ENCODE measurements around the gene PPHLN1. TPM values are rescaled to one million over a fixed set of nuclear protein-coding genes. Genes with fewer than 3 reads are reported as not detected.
A peak's percentile ranks its signal among the peaks of the same experiment; 100 is the strongest.

The PPHLN1 gene
- total and polyA plus RNA-seq, 2 donors (not counting 1 experiment from before 2014, with no cell fraction given) = 48.8 to 104 TPM

- POLR2A ChIA-PET = no interaction called here
- Histone ChIP-seq H3K4me3 (ENCODE audit: control extremely low read depth in 1 of 5, extremely low read depth in 1 of 5, insufficient read depth in 1 of 5, low read depth in 2 of 5, low read length in 4 of 5) (no peak overlapping the region), H3K9me3 (ENCODE audit: control extremely low read depth in 1 of 3, control insufficient read depth in 2 of 3, insufficient read depth in 1 of 3, low read length in 2 of 3) (no peaks in the 10 kb centered on the region), H3K4me1 (ENCODE audit: control insufficient read depth in 2 of 2, insufficient read depth in 2 of 2, low read length in 2 of 2) (no peaks in the 10 kb centered on the region), H3K9ac (ENCODE audit: low read length) (no peak overlapping the region), H3K36me3 (replicated peaks in 1 of 2; ENCODE audit: control extremely low read depth in 1 of 2, control insufficient read depth in 1 of 2, extremely low read depth in 1 of 2, insufficient read depth in 2 of 2, low read length in 1 of 2) (peaks cover 2% of the 10 kb centered on the region in 2 experiments), H3K4me2 (replicated peaks; ENCODE audit: low read depth, low read length, poor library complexity, severe bottlenecking) (no peak overlapping the region), H3K27me3 (replicated peaks in 1 of 4; ENCODE audit: control extremely low read depth in 1 of 4, control insufficient read depth in 3 of 4, insufficient read depth in 4 of 4, low read length in 3 of 4) (no peaks in the 10 kb centered on the region), H3K27ac (ENCODE audit: low read length in 2 of 2) (peak overlapping the region in 1 of 2 donors; percentile 12), H3K79me2 (ENCODE audit: control insufficient read depth, insufficient read depth, low read length) (peaks cover 16% of the 10 kb centered on the region), H4K20me1 (ENCODE audit: control insufficient read depth, insufficient read depth, low read length, poor library complexity, severe bottlenecking) (peaks cover 5% of the 10 kb centered on the region), H2AFZ (ENCODE audit: insufficient read depth, low read depth, low read length, poor library complexity, severe bottlenecking) (no peak overlapping the region)
- no CpG with 5 or more reads among the region's 2 CpGs for WGBS (ENCODE audit: insufficient coverage)
- no peak for DNase-seq
- H3K27ac Mint-ChIP-seq = no peak overlapping the region
- H3K4me1 Mint-ChIP-seq = peaks cover 13% of the 10 kb centered on the region
- H3K27me3 Mint-ChIP-seq = no peaks in the 10 kb centered on the region
- H3K4me3 Mint-ChIP-seq = no peak overlapping the region
- TF ChIP-seq CTCF (IDR thresholded peaks at IDR 0.05) = no peak
- no peak for TF ChIP-seq EZH2 (IDR thresholded peaks at IDR 0.05; ENCODE audit: borderline replicate concordance, insufficient read depth, low read depth, low read length, poor library complexity, severe bottlenecking)
- intact Hi-C loops (cut with micrococcal nuclease) = no loop called here
- ATAC-seq (ENCODE audit: low read depth) = no peak
- no peaks in the 10 kb centered on the region for H3K9me3 Mint-ChIP-seq (ENCODE audit: insufficient read depth)
- CTCF ChIA-PET = no interaction called here
Observed at GRCh38 chr12:42409471-42409870, 83.5 kb downstream of the PPHLN1 start.

- CTCF ChIA-PET = no interaction called here
- no peak for TF ChIP-seq CTCF (IDR thresholded peaks at IDR 0.05)
- no peak for TF ChIP-seq EZH2 (IDR thresholded peaks at IDR 0.05; ENCODE audit: borderline replicate concordance, insufficient read depth, low read depth, low read length, poor library complexity, severe bottlenecking)
Observed at GRCh38 chr12:42410340-42410739, 84.4 kb downstream of the PPHLN1 start.

More at GRCh38 chr12:42410340-42410739, 84.4 kb downstream of the PPHLN1 start:
- H4K20me1 ChIP-seq (ENCODE audit: control insufficient read depth, insufficient read depth, low read length, poor library complexity, severe bottlenecking) = peaks cover 5% of the 10 kb centered on the region
- H2AFZ ChIP-seq (ENCODE audit: insufficient read depth, low read depth, low read length, poor library complexity, severe bottlenecking) = no peak overlapping the region
- Mint-ChIP-seq H3K9me3 (ENCODE audit: insufficient read depth) (no peaks in the 10 kb centered on the region), H3K27me3 (no peaks in the 10 kb centered on the region), H3K4me1 (peaks cover 11% of the 10 kb centered on the region), H3K27ac (no peak overlapping the region), H3K4me3 (no peak overlapping the region)
- WGBS (ENCODE audit: insufficient coverage) = 83% methylated on average over 1 of the region's 1 CpG
- no peak for ATAC-seq (ENCODE audit: low read depth)
- H3K79me2 ChIP-seq (ENCODE audit: control insufficient read depth, insufficient read depth, low read length) = peaks cover 16% of the 10 kb centered on the region
- H3K9ac ChIP-seq (ENCODE audit: low read length) = no peak overlapping the region
- H3K4me3 ChIP-seq (ENCODE audit: control extremely low read depth in 1 of 5, extremely low read depth in 1 of 5, insufficient read depth in 1 of 5, low read depth in 2 of 5, low read length in 4 of 5) = no peak overlapping the region
- POLR2A ChIA-PET = no interaction called here
- H3K27ac ChIP-seq (ENCODE audit: low read length in 2 of 2) = no peak overlapping the region
- DNase-seq = no peak
- peaks cover 2 to 3% of the 10 kb centered on the region in 2 experiments for H3K36me3 ChIP-seq (replicated peaks in 1 of 2; ENCODE audit: control extremely low read depth in 1 of 2, control insufficient read depth in 1 of 2, extremely low read depth in 1 of 2, insufficient read depth in 2 of 2, low read length in 1 of 2)
- no peaks in the 10 kb centered on the region for H3K27me3 ChIP-seq (replicated peaks in 1 of 4; ENCODE audit: control extremely low read depth in 1 of 4, control insufficient read depth in 3 of 4, insufficient read depth in 4 of 4, low read length in 3 of 4)
- H3K4me1 ChIP-seq (ENCODE audit: control insufficient read depth in 2 of 2, insufficient read depth in 2 of 2, low read length in 2 of 2) = no peaks in the 10 kb centered on the region
- no peak overlapping the region for H3K4me2 ChIP-seq (replicated peaks; ENCODE audit: low read depth, low read length, poor library complexity, severe bottlenecking)
- intact Hi-C loops (cut with micrococcal nuclease) = no loop called here
- no peaks in the 10 kb centered on the region for H3K9me3 ChIP-seq (ENCODE audit: control extremely low read depth in 1 of 3, control insufficient read depth in 2 of 3, insufficient read depth in 1 of 3, low read length in 2 of 3)

Measured in B cell (primary cell).